Measurements from ENCODE around the gene ATP5F1E.
"Not testable (repeated sequence)": the region's sequence is repeated elsewhere in the genome, so short reads cannot be mapped to it uniquely, and the experiment has no call there.

Gene ATP5F1E

DNA sequence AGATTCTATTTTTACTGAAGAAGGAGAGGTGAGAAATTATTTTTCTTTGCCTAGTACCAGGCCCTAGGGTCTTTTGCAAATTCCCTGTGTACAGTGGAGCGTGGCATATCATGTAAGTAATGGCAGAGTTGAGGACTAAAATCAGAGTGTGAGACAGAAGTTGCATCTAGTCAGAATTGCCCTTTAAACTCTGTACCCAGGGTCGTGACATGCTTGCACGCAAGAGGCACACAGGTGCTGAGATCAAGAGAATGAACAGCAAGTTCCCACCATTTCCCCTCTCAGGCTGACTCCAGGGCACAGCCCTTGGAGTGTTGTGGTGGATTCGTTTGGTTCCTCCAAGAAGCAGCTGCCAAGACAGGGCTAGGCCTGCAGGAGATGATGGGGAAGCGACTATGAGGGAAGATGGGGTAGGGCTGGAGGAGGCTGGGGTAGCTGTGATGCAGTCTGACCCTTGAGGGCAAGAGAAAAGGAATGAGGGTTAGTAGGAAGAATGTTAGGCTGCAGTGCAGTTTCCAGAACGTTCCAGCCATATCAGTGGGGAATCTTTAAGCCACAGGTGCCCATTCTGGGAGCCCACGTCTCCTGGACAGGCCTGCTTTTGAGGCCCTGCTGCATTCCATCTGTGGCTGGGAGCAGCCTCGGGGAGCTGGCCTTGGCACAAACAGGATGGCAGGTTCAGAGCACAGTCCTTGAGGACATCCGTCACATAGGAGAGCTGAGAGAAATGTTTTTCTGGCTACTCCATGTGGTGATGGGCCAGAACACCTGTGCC is 44.2 kb downstream of the ATP5F1E start:
- FAIRE-seq, result no peak

DNA sequence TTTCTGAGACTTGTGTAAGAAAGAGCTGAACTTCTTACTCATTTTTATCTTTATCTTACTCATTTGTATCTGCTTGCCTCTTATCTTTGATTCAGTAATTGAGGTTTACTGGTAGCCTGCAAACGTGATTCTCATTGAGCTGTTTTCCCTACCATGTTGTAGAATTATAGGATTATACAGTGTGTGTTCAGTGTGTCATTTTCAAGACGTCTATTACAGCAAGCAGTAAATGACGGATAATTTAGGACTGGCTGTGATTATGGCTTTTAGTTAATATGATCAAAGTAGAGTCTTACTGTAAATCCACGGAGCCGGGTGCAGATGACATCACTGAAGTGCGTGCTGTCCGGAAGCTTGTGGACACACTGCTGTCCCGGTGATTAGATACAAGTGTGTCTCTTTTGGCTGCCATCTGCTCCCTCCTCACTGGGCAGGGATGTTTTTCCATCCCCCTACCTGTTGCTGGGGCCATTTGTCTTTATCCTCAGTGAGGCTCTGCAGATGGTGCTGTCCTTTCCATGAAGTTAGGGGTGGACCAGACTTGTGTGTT is 45.1 kb downstream of the ATP5F1E start:
- FAIRE-seq, result no peak

DNA sequence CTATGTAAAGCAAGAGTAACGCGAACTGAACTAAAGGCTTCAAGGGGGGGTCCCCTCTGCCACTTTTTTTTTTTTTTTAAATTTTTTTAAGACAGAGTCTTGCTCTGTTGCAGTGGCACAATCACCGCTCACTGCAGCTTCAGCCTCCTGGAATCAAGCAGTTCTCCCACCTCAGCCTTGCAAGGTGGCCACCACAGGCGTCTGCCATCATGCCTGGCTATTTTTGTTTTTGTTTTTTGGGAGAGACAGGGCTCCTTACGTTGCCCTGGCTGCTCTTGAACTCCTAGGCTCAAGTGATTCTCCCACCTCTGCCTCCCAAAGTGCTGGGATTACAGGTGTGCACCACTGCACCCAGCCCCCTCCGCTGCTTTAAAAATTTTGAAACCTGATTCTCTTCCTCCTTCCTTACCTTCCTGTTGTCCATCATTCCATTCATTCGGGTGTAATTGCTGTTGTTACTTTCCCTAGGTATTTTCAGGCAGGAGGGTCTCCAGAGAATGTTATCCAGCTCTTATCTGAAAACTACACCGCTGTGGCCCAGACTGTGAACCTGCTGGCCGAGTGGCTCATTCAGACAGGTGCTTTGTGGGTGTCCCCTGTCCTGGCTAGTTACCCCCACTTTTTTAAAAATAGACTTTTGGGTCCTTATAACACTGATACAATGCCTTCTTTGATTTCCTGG is 45.7 kb downstream of the ATP5F1E start:
- FAIRE-seq, result no peak

DNA sequence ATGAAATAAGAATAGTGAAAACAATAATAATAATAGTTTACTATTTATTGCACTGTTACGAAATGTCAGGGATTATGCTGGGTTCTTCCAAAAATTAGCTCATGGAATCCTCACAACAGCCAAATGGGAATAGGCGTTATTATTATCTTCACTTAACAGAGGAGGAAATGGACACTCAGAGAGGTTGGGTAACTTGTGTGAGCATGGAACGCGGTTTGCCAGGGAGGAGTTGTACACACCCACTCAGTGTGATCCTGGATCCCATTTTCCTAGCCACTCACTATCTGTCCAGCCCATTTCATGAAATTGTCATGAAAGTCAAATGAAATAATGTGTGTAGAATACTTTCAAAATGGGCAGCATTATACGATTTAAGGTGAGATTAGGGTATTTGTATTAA is 46.5 kb downstream of the ATP5F1E start:
- FAIRE-seq, result no peak

DNA sequence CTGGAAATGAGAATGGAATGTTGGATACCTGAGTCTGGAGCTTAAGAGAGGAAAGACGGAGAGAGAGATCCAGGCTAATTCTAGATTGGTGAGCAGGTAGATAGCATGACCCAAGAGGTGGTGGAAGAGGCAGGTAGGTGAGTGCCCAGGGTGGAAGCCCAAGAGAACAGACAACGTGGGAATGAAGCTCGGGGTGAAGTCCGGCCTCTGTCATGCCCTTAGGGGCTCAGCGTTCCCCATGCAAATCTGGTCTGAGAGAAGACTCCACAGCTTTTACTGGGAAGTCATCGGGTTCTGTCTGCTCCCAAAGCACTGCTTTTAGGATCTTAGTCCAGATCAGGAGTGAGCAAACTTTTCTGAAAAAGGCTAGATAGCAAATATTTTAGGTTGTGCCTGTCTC is 47.4 kb downstream of the ATP5F1E start:
- FAIRE-seq, result no peak

DNA sequence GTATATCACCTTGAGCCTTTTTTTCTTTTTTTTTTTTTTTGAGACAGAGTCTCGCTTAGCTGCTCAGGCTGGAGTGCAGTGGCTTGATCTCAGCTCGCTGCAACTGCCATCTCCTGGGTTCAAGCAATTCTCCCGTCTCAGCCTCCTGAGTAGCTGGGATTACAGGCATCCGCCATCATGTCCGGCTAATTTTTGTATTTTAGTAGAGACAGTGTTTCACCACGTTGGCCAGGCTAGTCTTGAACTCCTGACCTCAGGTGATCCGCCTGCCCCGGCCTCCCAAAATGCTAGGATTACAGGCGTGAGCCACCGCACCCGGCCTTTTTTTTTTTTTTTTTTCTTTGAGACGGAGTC is 49.0 kb downstream of the ATP5F1E start:
- FAIRE-seq, result not testable (repeated sequence)

DNA sequence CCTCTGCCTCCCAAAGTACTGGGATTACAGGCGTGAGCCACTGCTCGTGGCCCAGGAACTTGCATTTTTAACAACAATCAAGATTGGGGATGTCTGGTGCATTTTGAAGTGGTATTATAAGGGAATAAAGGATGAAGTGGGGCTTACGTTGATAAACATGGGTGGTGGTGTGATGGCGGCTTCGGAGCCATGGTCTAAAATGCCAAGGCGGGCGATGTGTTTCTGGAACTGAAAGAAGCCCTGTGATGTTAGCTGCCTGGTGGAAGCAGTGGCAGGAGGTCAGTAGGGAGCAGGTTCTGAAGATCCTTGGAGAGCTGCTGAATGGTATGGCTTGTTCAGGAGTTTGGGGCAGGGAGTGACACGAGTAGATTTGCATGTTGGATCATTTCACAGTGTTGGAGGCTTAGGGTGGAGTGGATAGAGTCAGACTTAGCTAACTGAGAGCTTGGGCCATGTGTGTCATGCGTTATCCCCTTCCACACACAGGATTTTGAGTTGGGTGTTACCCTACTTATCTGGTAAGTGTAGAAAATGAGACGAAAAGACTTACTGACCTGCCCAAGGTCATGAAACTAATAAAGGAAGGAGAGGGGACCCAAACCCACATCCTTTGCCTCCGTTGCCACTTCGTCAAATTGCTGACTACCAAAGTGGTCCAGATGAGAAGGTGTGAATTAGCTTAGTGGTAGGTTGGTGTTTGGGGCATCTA is 49.6 kb downstream of the ATP5F1E start:
- no peak for FAIRE-seq

DNA sequence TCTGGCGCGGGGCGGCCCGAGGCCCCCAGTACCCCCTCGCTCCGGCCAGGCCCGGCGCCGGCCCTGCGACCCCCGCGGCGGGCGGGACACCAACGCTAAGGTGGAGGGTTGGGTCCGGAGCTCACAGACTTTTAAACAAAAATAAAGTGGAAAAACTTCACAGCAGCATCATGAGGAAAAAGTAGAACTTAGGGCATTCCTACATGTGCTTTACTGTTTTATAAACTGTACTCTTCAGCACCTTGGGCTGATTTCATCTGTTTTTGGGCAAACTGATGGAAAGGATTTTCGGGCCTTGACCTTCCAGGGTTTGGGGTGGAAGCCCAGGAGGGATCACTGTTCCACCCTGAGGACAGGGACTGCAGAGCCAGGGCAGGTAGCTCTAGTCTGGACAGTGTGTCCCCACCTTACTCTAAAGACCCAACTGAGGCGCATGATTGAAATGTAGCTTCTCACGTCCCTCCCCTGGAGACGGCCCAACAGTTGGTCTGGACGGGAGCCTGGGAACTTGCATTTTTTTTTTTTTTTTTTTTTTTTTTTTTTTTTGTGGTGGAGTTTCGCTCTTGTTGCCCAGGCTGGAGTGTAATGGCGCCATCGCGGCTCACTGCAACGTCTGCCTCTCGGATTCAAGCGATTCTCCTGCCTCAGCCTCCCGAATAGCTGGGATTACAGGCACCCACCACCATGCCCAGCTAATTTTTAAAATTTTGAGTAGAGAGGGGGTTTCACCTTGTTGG is 50.3 kb downstream of the ATP5F1E start:
- no peak for FAIRE-seq

DNA sequence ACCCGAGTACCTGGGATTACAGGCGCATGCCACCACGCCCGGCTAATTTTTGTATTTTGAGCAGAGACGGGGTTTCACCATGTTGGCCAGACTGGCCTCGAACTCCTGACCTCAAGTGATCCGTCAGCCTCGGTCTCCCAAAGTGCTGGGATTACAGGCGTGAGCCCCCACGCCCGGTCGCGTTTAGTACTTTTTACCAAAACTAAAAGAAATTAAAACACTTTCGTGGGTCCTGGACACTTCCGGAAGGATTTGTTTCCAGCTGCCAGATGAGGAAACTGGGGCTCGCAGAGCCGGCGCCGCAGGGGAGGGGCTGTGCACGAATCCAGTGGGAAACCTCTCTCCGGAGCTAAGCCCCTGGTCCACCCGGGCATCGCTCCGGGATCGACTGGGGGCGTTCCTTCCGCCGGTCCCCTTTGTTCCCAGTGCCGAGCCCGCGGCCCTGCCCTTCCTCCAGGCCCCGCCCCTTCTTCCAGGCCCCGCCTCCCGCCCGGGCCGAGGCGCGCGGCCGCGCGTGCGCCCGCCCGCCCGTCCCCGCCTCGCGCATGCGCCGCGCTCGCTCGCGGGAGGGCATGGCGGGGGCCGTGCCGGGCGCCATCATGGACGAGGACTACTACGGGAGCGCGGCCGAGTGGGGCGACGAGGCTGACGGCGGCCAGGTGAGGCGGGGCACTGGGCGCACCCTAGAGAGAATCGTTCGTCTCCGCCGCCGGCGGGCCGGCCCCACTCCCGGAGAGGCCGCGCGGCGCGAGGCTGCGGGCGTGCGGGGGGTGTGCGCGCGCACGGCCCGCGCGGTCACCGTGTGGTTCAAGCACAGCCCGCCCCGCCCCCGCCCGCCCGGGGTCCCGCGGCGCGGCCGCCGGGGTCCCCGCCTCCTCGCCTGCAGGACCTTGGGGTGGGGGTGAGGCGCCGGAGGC is 51.2 kb downstream of the ATP5F1E start, which contains the start of gene NELFCD:
Gene NELFCD, plus strand, starts transcription at position 546 of the 917 bp plus-strand sequence. Its CDS starts 54 bp downstream, at position 600.
- no peak for FAIRE-seq

DNA sequence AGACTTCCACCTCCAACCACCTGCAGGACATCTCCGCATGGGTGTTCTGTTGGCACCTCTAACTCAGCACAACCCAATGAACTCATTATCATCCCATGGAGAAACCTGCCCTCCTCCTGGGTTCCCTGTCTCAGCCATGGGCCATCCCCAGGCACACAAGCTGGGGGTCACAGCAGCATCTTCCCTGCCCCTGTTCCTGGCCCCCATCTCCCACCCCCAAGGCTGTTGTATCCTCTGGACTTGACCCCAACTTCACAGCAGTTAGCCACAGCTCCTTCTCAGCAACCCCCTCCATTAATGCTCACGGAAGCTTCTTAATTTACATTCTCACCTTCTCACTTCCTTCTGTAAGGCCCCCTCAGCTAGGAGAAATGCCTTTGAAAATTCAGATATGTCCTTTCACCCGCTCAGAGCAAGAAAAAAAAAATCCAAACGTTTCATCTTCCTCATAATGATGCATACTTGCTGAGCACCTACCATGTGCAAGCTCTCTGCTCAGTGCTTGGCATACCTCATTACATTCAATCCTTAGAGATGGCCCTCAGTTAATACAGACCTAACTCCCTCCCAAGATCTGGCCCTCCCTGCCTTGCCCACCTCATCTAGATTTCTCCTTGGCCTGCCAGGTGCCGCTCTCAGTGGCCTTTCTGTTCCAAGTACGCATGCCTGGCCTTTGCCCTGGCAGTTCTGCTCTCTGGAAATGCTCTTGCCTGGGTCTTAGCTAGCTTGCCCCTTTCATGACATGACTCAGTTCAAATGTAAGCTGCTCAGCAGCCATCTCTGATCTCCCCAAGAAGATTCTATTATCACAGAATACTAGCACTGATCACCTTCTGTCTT is 53.6 kb downstream of the ATP5F1E start:
- FAIRE-seq, result no peak

DNA sequence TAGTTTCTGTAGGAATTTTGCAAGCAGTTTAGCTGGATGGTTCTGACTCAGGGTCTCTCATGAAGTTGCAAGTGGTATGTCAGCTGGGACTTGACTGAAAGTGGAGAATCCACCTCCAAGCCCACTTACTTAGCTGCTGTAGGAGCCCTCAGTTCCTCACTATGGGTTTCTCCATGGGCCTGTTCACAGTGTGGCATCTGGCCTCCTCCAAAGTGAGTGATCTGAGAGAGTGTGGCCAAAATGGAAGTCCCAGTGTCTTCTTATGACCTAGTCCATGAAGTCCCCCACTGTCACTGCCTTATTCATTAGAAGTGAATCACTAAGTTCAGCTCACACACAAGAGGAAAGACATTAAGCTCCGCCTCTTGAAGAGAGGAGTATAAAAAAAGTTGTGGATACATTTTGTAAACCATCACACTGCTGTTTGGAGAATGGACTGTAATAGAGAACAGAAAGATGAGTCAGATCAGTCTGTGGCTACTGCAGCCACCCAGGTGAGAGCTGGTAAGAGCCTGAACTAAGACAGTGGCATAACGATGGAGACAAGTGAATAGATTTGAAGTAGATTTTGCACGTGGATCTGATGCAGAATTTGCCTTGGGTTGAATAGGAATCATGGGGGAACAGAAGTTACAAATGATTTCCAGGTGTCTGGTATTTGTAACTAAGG is 55.9 kb downstream of the ATP5F1E start:
- FAIRE-seq, result no peak
